ENCODE results near the gene CBFA2T3.

CBFA2T3 gene

DNA sequence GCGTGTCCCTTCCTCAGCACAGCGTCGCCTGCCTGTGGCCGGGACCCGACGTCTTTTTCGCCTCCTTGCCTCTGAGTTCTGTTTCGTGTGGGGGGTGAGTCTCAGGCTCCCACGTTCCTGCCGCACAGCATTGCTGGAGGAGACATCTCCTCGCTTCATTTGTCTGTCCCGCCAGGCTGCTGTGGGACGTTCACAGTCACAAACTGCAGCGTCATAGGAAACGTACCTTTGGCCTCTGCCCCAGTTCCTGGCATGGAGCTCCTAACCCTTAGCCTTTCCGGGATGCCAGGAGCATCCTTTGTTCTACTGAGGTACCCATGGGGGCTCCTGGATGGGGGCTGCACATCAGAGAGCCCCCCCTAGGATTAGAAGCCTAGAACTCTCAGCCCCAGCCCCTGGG lies 18.2 kb upstream of the CBFA2T3 start:
- DNase-seq = no peak

DNA sequence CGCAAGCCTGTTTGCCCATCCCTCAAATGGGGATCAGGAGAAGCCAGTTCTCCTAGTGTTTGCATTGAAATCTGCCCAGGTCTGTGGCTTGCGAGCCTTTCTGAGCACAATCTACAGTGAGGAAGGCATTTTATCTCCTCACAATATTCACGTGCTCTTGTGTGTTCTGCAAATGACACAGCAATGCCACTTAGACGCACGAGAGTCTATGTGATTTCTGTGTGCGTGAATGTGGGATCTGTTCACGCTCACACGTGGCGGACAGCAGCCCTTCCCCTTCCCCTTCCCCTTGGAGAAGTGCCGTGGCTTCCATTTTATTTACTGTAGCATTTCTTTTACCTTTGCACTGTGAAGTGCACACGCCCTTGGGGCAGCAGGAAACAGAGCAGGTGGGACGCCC lies 17.7 kb upstream of the CBFA2T3 start:
- no peak for DNase-seq

DNA sequence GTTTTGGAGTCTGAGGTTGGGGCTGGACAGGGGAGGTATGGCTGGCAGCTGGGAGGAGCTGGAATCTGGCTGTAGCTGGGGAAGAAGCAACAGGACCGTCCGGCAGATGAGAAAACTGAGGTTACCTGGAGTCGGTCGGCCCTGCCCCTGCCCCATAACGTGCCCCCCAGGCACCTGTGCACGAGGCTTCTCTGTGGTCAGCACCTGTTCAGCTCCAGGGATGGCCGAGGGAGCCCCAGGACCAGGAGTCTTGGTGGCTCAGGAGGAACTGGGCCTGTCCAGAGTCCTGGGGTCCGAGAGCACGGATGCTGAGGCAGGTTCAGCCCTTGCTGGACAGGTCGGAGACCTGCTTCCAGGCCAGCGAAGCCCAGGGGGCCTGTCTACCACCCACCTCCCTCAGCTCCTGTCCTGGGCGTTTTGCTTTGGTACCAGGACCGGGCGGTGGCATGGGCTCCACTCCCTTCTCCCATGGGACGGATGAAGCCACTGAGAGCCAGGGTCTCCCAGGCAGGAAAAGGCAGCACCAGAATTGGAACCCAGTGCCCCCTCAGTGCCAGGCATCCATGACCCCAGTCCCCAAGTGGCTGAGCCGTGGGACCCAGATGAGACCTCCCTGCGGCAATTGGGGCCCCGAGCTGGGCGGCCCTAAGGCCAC lies 17.1 kb upstream of the CBFA2T3 start:
- DNase-seq = no peak

DNA sequence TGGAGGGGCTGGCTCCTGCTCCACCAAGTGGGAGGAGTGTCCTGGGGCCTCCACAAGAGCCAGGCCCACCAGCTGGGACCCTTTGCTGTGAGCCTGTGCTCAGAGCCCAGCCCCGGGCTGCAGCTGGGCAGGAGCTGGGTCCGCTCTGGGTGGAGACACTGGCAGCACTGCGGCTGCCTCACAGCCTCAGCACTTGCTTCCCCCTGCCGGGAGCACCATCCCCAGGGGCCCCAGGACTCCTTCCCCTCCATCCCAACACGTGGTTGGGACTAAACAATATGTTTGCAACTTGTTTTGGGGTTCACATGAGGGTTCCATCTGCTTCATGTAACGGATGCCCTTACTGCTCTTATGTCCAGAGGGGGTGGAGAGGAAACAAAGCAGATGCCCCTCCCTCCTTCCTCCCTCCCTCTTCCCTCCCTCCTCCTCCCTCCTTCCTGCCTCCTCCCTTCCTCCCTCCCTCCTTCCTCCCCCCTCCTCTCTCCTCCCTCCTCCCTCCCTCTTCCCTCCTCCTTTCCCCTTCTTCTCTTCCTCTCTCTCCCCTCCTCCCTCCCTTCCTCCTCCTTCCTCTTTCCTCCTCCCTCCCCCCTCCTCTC lies 16.3 kb upstream of the CBFA2T3 start:
- DNase-seq = no peak

DNA sequence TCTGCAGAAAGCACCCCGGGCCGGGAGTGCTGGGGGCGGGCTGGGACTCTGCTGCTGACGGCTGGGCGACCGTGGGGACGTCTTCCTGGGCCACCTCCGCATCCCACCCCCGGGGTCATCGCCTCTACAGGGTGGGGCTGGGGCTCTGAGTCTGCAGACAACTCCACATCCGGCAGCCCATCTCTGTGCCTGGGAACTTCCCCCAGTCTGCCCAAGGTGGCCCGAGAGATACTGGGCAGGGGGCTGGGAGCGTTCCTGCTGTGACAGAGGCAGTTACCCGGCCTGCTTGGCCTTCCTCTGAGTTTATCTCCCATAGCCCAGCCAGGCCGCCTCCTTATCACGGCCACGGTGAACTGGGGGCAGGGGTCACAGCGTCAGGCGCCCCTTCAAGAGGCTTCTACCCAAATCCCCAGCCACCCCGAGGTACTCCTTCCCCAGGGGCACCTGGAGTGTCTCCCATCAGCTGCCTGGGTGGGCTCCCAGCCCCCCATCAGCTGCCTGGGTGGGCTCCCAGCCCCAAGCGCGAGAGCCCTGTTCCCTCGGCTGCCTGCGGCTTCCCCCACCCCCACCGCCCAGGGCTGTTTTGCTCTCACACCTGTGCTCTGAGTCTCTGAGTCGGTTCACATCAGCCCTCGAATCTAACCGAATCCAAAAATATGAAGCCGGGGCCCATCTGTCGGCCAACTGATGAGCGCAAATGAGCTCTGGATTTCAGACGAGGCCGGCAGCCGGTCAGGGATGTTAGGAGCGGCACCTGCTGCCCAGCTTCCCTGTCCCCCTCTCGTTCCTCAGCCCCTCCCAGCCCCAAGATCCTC lies 15.6 kb upstream of the CBFA2T3 start:
- DNase-seq = no peak

DNA sequence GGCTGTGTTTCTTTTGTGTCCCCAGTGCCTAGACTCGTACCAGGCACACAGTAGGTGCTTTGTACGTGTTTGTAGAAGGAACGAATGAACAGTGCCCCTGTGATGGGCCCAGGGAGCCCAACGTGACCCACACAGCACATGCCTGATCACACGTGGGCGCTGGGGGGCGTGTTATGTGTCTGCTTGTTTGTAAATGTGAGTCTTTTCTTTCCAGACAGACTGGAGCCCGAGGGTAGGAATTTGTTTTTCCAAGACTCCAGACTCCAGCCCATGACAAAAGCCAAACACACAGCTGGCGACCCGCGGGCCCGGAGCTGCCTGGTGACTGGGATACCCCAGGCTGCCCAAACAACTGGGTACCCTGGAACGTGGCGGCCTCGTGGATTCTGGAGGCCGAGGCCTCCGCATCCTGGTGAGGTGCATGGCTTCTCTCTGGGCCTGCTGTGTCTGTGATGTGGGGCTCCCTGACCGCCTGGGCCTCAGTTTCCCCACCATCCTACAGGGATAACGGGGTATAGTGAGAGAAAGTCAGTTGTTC lies 14.9 kb upstream of the CBFA2T3 start:
- DNase-seq = no peak

DNA sequence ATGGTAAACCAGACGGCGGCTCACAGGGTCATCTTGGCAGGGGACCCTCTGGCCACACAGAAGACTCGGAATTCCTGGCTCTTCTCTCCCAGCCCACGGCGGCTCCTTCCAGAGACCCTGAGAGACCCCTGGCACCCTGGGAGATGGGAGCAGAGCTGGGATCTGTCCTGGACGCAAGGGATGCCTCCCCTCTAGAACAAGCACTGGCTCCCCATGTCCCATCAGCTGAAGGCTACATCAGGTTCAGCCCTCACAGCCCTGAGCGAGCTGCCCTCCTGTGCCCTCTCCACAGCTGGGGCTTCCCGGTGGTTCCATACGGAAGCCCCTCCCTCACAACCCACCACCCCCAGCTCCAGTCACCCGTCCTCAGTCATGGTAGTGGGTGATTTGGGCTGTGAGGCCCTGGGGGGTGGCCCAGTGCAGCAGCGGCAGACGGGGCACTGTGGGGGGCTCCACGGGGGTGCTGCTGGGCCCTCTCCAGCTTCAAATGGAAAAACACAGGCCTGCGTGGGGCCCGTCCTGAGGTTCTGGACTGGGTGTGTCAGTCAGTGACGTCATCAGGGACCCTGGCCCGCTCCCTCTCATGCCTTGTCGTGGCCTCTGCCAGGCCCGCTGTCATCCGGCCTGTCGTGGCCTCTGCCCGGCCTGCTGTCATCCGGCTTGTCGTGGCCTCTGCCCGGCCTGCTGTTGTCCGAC lies 13.0 kb upstream of the CBFA2T3 start:
- DNase-seq = no peak

DNA sequence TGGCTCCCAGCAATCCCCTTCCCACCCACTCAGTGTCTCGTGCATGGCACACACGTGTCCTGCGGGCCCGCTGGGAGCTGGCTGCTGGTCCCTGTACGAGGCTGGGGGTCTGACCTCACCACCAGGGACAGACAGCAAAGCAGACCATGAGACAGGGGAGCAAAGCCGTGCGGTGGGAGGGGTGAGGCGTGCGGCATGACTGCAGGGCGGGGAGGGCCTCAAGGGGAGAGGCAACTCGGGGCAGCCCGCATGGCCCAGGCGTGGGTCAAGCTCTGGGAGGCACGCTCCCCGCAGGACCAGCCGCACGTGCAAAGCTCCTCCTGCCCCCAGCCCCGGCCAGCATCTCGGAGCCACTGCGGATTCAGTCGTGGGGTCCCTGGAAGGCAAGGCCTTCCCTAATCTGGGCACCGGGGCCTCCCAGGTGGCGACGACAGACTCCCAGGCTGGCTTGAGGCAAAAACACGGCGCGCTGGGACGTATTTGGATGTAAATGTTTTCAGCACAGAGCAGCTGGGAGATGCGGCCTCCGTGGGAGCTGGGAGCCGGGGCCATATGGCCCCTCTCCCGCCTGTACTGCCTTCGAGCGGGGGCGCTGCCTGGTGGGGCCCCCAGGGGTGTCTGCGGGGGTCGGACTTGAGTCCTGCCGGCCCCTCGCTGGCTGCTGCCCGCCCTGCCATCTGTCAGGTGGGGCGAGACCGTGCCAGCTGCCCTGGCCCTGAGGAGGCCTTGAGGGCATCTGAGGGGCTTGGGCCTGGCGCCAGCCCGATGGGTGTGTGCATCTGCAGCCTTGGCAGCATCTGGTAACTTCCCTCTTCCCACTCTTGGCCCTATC lies 12.2 kb upstream of the CBFA2T3 start:
- no peak for DNase-seq

DNA sequence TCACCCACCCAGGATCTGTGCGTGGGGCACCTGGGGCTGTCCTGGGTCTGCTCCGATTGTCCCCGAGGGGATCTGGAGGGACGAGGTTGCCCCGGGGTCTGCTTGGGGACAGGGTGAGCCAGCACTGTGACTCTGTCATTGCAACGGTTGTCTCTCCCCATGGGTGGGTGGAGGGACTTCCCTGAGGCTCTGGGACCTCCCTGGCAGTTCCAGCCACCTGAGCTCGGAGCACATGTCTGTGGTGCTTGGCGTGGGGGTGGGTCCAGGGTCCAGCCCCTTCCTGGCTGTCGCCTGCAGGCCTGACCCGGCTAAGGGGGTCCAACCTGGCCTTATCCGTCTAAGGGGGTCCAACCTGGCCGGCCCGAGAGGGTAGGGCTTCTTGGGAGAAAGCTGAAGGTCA lies 8.5 kb upstream of the CBFA2T3 start:
- no peak for DNase-seq

DNA sequence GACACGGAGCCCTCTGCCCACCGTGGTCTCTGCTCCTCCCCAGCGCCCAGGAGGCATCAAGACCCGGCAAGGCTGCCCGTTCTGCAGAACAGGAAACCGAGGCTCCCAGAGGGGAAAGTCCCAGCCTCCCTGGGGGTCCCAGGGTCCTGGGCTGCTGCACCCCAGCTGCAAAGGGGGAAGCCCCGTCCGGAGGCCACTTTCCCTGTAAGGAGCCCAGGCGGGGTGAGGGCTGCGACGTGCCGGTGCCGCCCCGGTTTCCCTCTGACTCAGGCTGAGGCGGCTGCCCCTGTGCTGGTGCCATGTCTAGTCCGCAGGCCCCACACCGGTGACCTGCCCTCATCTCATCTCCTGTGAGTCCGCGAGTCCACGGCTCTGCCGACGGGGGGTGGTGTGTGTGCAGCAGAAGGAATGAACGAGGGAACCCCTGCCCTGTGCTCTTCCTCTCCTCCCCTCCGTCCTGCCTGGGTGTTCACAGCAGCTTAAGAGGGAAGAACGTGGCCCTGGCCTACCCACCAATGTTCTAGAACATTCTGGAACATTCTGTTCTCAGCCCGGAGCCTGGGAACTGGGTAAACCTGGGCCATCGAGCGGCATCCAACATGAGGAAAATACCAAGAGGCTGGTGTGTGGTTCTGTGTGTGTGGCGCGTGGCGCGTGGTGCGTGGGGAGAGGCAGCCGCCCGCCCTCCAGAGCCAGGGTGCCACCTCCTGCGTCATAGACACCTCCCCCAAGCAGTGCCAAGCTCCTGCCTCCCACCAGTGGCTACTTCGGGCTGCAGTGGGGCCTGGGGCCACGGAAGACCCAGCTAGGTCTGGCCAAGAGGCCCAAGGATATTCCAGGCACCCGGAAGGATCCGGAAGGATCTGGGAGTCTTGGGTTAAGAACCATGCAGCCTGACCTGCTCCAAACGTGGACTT lies 7.0 kb upstream of the CBFA2T3 start:
- DNase-seq = no peak

DNA sequence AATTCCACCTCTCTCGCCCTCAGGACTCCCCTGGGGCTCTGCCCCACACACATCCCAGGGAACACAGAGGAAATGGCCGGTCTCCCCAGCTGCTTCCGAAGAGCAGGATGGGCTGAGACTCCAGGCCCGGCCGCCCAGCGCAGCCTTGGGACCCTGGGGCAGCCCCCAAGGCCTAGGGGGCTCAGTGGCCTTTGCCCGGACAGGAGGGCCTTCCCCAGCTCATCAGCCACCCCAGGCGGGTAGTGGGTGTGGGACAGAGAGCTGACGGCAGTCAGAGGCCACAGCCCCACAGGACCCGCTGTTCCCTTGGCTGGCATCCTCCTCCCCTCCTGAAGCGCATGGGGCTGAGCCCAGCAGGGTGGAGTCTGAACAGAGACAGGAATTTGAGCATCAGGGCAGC lies 6.2 kb upstream of the CBFA2T3 start:
- DNase-seq = no peak

DNA sequence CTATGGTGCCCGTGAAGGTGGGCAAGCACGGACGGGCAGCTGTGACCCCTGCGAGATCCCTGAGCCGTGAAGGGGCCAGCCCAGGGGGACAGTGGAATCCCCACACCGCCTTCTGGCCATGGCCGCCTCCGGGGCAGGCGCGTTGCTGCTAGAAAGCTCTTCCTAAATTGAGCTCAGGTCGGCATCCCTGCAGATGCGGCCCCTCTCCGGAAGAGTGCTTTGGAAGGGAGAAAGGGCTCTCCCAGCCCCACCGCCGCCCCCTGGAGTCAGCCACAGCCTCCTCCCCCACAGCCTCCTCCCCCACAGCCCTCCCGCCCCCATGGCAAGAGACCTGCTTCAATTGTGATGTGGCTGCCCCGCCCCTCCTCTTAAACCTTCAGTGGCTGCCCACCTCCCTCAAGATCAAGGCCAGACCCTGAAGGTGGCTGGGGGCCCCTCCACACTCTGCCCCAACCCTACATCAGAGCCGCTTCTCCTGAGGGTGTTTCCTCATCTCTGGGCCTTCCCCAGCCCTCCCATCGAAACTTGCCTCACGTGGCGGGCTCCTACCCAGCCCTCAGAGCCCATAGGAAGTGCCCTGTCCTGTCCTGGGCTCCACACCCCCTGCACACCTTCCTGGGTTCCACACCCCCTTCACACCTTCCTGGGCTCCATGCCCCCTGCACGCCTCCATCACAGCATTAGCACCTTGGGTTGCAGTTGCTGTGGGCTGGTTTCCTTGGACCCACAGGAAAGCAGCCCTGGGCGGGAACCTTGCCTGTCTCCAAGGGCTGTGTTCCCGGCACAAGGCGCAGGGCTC lies 5.5 kb upstream of the CBFA2T3 start:
- no peak for DNase-seq

DNA sequence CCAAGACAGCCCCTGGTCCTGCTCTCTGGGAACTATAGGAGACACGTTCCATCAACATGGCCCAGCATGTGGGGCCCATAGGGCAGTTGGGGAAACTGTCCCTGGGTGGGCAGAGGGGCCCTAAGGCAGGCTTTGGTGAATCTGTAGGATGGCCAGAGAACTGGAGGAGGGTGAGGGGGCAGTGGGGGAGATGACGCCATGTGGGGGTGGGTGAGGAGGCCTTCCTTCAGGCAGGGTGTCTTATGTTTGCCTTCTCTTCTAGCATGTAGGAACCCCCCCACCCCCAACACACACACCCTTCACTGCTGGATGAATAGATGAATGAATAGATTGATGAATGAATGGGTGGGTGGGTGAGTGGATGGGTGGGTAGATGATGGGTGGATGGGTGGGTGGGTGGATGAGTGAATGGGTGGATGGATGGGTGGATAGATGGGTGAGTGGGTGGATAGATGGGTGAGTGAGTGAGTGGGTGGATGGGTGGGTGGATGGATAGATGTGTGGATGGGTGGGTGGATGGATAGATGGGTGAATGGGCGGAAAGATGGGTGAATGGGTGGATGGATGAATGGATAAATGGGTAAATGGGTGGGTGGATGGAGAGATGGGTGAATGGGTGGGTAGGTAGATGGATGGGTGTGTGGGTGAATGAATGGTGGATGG lies 2.5 kb upstream of the CBFA2T3 start:
- no peak for DNase-seq

DNA sequence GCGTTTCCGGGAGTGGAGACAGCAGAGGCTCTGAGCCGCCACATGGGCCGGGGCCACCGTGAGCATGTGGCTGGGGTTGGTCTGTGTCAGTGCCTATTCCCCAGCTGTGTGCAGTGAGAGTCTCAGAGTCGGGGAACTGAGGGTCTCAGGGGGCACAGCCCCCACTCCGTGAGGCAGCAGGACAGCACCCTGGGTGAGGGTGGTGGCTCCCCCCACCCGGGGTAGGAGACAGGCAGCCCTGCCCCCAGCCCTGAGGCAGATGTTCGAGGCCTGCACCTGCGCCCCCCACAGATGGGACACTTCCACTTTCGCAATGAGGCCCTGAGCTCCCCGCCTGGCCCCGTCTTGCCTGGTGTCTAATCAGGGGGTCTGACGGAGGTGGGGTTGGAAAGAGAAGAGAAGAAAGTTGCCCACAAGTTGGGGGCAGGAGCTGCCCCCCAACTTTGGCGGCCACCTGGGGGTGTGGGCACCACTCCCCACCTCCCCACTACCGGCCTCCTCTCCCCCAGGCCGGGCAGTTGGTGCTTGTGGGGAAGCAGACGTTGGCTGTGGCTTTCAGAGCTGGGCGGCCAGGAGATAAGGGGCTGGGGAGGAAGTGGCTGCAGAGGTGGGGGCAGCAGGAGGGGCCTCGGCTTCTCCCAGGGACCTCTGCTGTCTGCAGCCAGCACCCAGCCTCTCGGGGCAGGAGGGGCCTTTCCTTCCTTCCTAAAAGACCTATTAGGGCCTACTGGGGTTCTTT lies 1.8 kb upstream of the CBFA2T3 start:
- DNase-seq = no peak

DNA sequence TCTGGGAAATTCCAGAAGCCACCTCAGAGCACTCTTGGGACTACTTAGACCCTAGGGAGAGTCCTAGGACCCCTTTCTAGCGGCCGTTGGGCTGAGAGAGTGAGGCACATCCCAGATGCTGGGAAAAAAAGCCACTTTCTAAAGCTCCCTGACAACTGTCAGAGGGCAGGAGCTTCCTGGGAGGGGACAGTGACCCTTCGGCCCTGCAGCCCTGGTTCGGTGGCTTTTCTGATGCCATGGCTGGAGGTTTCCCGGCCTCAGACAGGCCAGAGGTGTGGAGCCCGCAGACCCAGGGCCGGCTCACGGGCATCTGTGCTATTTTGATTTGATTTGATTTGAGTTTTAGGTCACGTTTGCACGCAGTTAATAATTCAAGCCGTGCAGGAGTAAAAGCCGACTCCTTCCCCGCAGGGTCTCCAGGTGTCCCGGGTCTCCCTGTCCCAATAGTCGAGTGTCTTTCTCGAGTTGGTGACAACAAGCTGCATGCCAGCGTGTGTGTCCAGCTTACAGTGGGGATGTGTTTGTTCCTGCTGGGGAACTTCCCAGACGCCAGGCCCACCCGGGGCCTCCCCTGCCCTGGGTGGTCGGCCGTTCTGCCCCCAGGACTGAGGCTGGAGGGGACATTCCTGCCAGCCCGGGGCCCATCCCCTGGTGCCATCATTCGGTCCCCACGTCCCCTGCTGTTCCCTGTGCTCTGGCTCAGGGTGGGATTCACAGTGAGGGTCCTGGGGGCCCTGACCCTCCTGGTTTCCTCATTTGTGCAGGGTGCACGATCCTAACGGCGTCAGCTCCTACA lies 1.0 kb upstream of the CBFA2T3 start:
- no peak for DNase-seq

DNA sequence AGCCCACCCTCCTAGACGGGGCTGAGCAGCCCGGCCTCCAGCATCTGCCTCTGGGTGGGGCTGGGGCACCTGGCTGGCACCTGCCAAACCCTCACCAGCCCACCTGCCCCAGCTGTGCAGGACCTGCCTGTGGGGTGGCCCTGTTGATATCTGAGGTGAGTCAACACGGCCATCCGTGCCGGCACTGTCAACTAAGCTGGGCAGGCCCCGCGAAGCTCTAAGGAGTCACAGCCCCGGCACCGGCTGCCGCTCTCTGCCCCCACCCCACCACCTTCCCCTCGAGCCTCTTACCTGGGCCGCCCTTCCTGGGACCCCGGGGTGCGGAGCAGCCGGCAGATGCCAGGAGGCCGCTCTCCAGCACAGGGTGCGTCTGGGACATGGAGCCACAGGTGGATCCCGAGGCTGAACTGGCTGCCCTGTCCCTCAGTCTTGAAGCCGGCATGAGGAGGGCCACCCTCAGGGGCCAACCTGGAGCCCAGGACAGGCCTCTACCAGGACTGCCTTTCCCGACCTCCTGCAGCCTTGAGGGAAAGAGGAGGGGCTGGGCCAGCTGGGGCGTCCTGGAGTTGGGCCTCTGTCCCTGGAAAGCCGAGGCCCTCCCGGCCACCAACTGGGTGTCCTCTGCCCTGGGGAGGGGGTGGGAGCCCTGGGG lies 515 bp downstream of the CBFA2T3 start:
- DNase-seq = no peak

DNA sequence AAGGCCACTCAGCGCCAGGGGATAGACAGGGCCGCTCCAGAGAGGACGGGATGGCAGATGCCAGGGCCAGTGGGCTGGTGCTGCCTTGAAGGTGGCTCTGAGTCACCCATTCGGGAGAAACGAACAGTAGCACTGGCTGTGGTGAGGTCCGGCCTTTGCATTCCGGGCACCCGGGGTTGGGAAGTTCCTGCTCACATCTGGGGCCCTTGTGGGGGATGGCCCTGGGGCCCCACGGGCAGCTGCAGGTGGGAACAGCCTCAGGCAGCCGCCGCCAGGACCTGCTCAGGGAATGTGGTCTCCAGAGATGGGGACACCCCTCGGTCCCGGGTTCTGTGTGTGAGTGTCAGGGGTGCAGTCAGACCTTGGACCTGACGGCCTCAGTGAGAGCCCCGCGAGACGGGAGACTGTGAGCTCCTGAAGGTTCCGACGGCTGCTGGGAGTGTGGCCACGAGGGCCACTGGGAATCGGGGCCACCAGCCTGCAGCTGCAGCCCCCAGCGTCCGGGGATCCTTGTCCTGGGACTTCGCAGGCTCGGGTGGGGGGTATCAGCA lies 1.4 kb downstream of the CBFA2T3 start:
- DNase-seq = no peak

DNA sequence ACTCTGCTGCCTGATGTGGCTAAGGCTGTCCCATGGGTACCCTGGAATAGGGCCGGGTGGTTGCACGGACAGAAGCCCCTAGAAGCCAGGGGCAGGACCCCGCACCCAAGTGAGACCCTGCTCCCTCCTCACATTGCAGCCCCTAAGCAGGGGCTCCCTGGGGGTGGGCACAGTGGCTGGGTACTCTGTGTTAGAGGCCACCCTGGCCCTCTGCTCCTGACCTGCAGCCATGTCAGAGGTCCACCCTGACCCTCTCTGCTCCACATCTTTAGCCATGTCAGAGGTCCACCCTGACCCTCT lies 2.1 kb downstream of the CBFA2T3 start:
- no peak for DNase-seq

Data from NCI-H187 treated with DMSO at 0.1 percent for 48 hours (cell line).